Glomerular visceral epithelial cell (primary cell): ENCODE results near the gene DNAJC12.
"Not testable (repeated sequence)": the region's sequence is repeated elsewhere in the genome, so short reads cannot be mapped to it uniquely, and the experiment has no call there.

Source experiments
- DNase-seq: peaks from one replicate; pipeline ENCODE4 v3.0.0-alpha.2; 2016; ENCODE audit errors: extremely low spot score

The DNAJC12 gene

GRCh38 chr10:67839951-67840350 lies 2.0 kb upstream of the DNAJC12 start:
- DNase-seq, result peak; percentile 20

GRCh38 chr10:67839511-67839910 lies 1.5 kb upstream of the DNAJC12 start:
- not testable (repeated sequence) for DNase-seq

- DNase-seq, result no peak
Observed at GRCh38 chr10:67836972-67837371, 1.0 kb downstream of the DNAJC12 start.

GRCh38 chr10:67836488-67836887 lies 1.5 kb downstream of the DNAJC12 start:
- no peak for DNase-seq

- DNase-seq, result not testable (repeated sequence)
Observed at GRCh38 chr10:67835541-67836394, 2.2 kb downstream of the DNAJC12 start.

GRCh38 chr10:67834375-67834774 lies 3.6 kb downstream of the DNAJC12 start:
- DNase-seq, result no peak

- no peak for DNase-seq
Observed at GRCh38 chr10:67827811-67828210, 10.2 kb downstream of the DNAJC12 start.

- DNase-seq, result peak; percentile 68
Observed at GRCh38 chr10:67819768-67820204, 18.2 kb downstream of the DNAJC12 start.

- DNase-seq, result peak; percentile 92
Observed at GRCh38 chr10:67818323-67818722, 19.7 kb downstream of the DNAJC12 start.

GRCh38 chr10:67816719-67817118 lies 21.3 kb downstream of the DNAJC12 start:
- DNase-seq, result no peak

- DNase-seq, result peak; percentile 9
Observed at GRCh38 chr10:67815571-67816059, 22.4 kb downstream of the DNAJC12 start.

- DNase-seq, result no peak
Observed at GRCh38 chr10:67812007-67812406, 26.0 kb downstream of the DNAJC12 start.

GRCh38 chr10:67809107-67809506 lies 28.9 kb downstream of the DNAJC12 start:
- DNase-seq, result no peak

- DNase-seq, result no peak
Observed at GRCh38 chr10:67808704-67809103, 29.3 kb downstream of the DNAJC12 start.

GRCh38 chr10:67807855-67808456 lies 30.0 kb downstream of the DNAJC12 start:
- DNase-seq, result no peak

- DNase-seq, result no peak
Observed at GRCh38 chr10:67804395-67804678, 33.7 kb downstream of the DNAJC12 start.

- DNase-seq, result no peak
Observed at GRCh38 chr10:67803588-67804394, 34.2 kb downstream of the DNAJC12 start.

GRCh38 chr10:67802767-67803538 lies 35.0 kb downstream of the DNAJC12 start:
- DNase-seq, result no peak

- no peak for DNase-seq
Observed at GRCh38 chr10:67801118-67801517, 36.9 kb downstream of the DNAJC12 start.

- no peak for DNase-seq
Observed at GRCh38 chr10:67794909-67795460, 43.0 kb downstream of the DNAJC12 start.

- DNase-seq, result no peak
Observed at GRCh38 chr10:67794256-67794655, 43.7 kb downstream of the DNAJC12 start.
